HG03066 (cell line): ENCODE data around the gene DAB2IP.

Experiments used
- ATAC-seq: cut with Tn5 transposase; IDR thresholded peaks from one replicate; pipeline ENCODE4 v1.9.1; 2021; ENCODE audit warnings: low read depth; ENCODE audit not compliant: unreplicated experiment

DAB2IP gene

GRCh38 chr9:121770415-121771273 lies 119.2 kb downstream of the DAB2IP start:
- no peak for ATAC-seq

GRCh38 chr9:121771418-121771817 lies 120.0 kb downstream of the DAB2IP start:
- no peak for ATAC-seq

- ATAC-seq: no peak
Measured at GRCh38 chr9:121771851-121772599, 120.6 kb downstream of the DAB2IP start.

- no peak for ATAC-seq
Measured at GRCh38 chr9:121772600-121773285, 121.3 kb downstream of the DAB2IP start.

GRCh38 chr9:121773286-121773953 lies 122.0 kb downstream of the DAB2IP start:
- ATAC-seq: no peak

GRCh38 chr9:121773954-121774714 lies 122.7 kb downstream of the DAB2IP start:
- no peak for ATAC-seq

- ATAC-seq: no peak
Measured at GRCh38 chr9:121774715-121775613, 123.5 kb downstream of the DAB2IP start.

GRCh38 chr9:121776001-121776738 lies 124.7 kb downstream of the DAB2IP start:
- ATAC-seq: no peak

GRCh38 chr9:121776739-121777637 lies 125.6 kb downstream of the DAB2IP start:
- no peak for ATAC-seq

- ATAC-seq: no peak
Measured at GRCh38 chr9:121778252-121779225, 127.1 kb downstream of the DAB2IP start.

GRCh38 chr9:121779381-121780117 lies 128.1 kb downstream of the DAB2IP start:
- no peak for ATAC-seq

- no peak for ATAC-seq
Measured at GRCh38 chr9:121780177-121781040, 129.0 kb downstream of the DAB2IP start.

- no peak for ATAC-seq
Measured at GRCh38 chr9:121781145-121781548, 129.7 kb downstream of the DAB2IP start.

GRCh38 chr9:121781701-121782464 lies 130.4 kb downstream of the DAB2IP start:
- ATAC-seq: no peak
